Gastrocnemius medialis (tissue), 4 donors: ENCODE results near the gene BAG5. TPM values are rescaled to one million over a fixed set of nuclear protein-coding genes. Genes with fewer than 3 reads are reported as not detected.

ENCODE experiments used
- ATAC-seq, 2 donors: fragments of 150-250 bp; one replicate each; pipeline ENCODE4 v1.9.1; 2016
- DNase-seq, 2 donors: peaks; one replicate each; pipeline ENCODE4 v3.0.0-alpha.2; 2019
- H3K27ac ChIP-seq, 4 donors: fragments of 200-600 bp; sonication (generic); 1 replicate in 1 of 4; 2 replicates in 3 of 4; pipeline ENCODE4 v1.5.1; 2016 to 2018; ENCODE audit warnings: mild to moderate bottlenecking in 2 of 4, moderate library complexity in 1 of 4
- H3K27me3 ChIP-seq, 3 donors: fragments of 200-600 bp; sonication (generic) in 2 of 3; 1 replicate in 1 of 3; 2 replicates in 2 of 3; pipeline versions ENCODE4 v1.5.1 to v1.6.0; 2016 to 2019; ENCODE audit warnings: mild to moderate bottlenecking in 1 of 3, moderate library complexity in 1 of 3
- H3K36me3 ChIP-seq, 2 donors: fragments of 200-600 bp; sonication (generic) in 1 of 2; one replicate each; pipeline ENCODE4 v1.5.1; 2017 to 2018
- H3K4me1 ChIP-seq, 2 donors: fragments of 200-600 bp; sonication (generic) in 1 of 2; one replicate each; pipeline ENCODE4 v1.5.1; 2016 to 2017; ENCODE audit warnings: mild to moderate bottlenecking in 2 of 2
- H3K4me3 ChIP-seq, 4 donors: fragments of 200-600 bp; sonication (generic) in 3 of 4; 1 replicate in 1 of 4; 2 replicates in 3 of 4; pipeline ENCODE4 v1.5.1; 2016 to 2019; ENCODE audit warnings: mild to moderate bottlenecking in 2 of 4
- H3K9me3 ChIP-seq, 3 donors: fragments of 200-600 bp; sonication (generic) in 2 of 3; 1 replicate in 1 of 3; 2 replicates in 2 of 3; pipeline ENCODE4 v1.5.1; 2016 to 2019
- POLR2A ChIP-seq, 2 donors: fragments of 450-650 bp; IDR thresholded peaks; one replicate each; pipeline ENCODE4 v1.6.1; 2017; ENCODE audit warnings: antibody characterized with exemption in 2 of 2, mild to moderate bottlenecking in 2 of 2, moderate library complexity in 2 of 2
- in situ Hi-C, 4 donors: fragments of 200-750 bp; cut with MboI; loops; one replicate each; pipeline versions ENCODE4 v1.15.0 to v1.8.0; 2017; ENCODE audit warnings: low sequenced_read_pairs in 4 of 4
- intact Hi-C: fragments of 100-400 bp; cut with DNase I; formaldehyde crosslinking; loops from one replicate; pipeline ENCODE4 v1.15.1; 2023; ENCODE audit warnings: low total_unique reads
- total RNA-seq, 4 donors: library from RNA; depleted of rRNA; stranded (reverse); fragments of >200 nt; gene quantifications; one replicate each; pipeline versions ENCODE4 v1.1.0 to v1.2.3, GENCODE V29; 2016
- TF ChIP-seq, protein P1 (sequence below), 5 experiments: fragments of 450-650 bp in 3 of 5; fragments of 200-600 bp in 2 of 5; sonication (generic) in 2 of 5; IDR thresholded peaks in 4 of 5; conservative IDR thresholded peaks in 1 of 5; 1 replicate in 4 of 5; 2 replicates in 1 of 5; pipeline ENCODE4 v1.5.1; 2016 to 2019; ENCODE audit warnings: antibody characterized with exemption in 5 of 5, mild to moderate bottlenecking in 3 of 5, moderate library complexity in 3 of 5

BAG5 gene
- total RNA-seq, 4 donors from 2014 or later: 16.9 to 22.6 (median 21.0) TPM

DNA sequence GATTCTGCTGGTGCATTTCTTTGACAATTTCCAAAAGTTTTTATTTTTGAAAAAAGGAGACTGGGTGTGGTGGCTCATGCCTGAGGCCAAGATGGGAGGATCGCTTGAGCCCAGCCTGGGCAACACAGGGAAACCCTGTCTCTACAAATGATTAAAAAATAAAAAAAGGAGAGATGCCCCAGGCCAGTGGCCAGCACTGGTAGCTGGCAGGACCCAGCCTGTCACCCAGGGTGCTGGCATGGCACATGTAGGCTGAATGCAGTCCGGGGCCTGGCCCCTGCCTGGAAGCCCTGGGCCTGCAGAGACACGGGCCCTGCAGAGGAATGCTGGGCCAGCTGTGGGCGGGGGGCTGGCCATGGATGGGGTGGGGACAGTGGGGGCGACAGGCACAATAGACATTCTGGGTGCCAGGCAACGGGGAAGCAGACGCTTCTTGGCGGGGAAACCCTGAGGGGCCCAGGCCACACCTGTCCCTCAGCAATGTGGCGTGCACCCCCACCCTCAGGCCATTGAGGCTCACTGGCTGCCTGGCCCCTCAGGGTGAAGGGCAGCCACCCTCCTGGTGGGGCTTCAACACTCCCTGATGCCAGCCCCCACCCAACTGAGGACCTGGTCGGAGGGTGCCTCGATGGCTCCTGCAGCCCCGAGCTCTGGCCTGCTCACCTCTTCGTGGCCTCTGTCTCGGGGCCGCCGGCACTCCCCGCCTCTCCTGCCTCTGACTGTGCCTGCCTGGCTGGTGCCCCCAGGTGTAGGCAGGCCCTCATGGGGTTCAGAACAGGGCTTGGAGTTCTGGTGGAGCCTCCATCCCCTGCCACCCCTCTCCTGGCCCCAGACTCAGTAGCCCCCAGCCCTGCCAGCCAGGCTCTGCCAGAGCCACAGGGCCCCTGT lies 21.4 kb downstream of the BAG5 start:
- Histone ChIP-seq H3K36me3 (no peaks in the 10 kb centered on the region), H3K27me3 (no peaks in the 10 kb centered on the region), H3K4me1 (peaks cover 28 to 46% of the 10 kb centered on the region in 2 donors), H3K27ac (peak overlapping the region; percentile 36 to 70 (median 48)), H3K4me3 (no peak overlapping the region), H3K9me3 (no peaks in the 10 kb centered on the region)
- no peak for ATAC-seq
- TF ChIP-seq POLR2A (IDR thresholded peaks at IDR 0.05): no peak
- DNase-seq: no peak
- in situ Hi-C loops: no loop called here
- intact Hi-C loops: no loop called here

DNA sequence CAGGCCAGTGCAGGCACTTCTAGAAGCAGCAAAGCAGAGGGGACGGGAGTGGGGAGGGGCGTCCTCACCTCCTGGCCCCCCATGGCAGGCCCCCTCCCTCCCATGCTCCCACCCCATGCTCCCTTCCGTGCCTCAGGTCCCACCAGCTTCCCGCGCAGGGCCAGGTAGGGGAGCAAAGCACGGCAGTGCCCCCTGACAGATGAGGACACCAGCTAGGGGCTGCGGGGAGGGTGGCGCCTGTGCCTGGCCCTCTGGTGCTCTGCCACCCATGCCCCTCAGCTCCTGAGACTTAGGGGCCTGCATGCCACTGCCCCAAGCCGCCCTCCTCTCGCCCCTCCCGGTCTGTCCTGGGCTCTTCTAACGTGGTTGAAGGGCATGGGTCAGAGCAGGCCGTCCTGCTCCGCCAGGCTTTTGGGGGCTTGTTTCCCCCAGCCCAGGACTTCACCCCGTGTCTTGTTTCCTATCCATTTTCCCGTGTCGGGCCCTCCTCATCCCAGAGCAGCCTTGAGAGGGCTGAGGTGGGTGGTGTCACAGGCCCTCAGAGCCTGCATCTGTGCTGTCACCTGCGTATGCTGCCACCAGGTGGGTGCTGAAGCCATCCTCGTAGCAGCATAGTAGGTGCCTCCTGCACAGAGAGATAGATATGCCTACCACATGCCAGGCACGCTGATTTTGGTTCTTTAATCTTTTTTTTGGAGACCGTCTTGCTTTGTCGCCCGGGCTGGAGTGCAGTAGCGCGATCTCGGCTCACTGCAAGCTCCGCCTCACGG lies 23.2 kb downstream of the BAG5 start:
- Histone ChIP-seq H3K4me1 (peaks cover 28 to 44% of the 10 kb centered on the region in 2 donors), H3K4me3 (no peak overlapping the region), H3K27me3 (no peaks in the 10 kb centered on the region), H3K27ac (peak overlapping the region; percentile 54 to 81 (median 66)), H3K9me3 (no peaks in the 10 kb centered on the region), H3K36me3 (peaks cover 0 to 4% of the 10 kb centered on the region in 2 donors)
- TF ChIP-seq, protein P1, sequence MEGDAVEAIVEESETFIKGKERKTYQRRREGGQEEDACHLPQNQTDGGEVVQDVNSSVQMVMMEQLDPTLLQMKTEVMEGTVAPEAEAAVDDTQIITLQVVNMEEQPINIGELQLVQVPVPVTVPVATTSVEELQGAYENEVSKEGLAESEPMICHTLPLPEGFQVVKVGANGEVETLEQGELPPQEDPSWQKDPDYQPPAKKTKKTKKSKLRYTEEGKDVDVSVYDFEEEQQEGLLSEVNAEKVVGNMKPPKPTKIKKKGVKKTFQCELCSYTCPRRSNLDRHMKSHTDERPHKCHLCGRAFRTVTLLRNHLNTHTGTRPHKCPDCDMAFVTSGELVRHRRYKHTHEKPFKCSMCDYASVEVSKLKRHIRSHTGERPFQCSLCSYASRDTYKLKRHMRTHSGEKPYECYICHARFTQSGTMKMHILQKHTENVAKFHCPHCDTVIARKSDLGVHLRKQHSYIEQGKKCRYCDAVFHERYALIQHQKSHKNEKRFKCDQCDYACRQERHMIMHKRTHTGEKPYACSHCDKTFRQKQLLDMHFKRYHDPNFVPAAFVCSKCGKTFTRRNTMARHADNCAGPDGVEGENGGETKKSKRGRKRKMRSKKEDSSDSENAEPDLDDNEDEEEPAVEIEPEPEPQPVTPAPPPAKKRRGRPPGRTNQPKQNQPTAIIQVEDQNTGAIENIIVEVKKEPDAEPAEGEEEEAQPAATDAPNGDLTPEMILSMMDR (IDR thresholded peaks at IDR 0.05 in 4 of 5, conservative IDR thresholded peaks at IDR 0.05 in 1 of 5): no peak
- no peak for TF ChIP-seq POLR2A (IDR thresholded peaks at IDR 0.05)
- in situ Hi-C loops (no loop called here), intact Hi-C loops (no loop called here)
- ATAC-seq: no peak
- DNase-seq: no peak

DNA sequence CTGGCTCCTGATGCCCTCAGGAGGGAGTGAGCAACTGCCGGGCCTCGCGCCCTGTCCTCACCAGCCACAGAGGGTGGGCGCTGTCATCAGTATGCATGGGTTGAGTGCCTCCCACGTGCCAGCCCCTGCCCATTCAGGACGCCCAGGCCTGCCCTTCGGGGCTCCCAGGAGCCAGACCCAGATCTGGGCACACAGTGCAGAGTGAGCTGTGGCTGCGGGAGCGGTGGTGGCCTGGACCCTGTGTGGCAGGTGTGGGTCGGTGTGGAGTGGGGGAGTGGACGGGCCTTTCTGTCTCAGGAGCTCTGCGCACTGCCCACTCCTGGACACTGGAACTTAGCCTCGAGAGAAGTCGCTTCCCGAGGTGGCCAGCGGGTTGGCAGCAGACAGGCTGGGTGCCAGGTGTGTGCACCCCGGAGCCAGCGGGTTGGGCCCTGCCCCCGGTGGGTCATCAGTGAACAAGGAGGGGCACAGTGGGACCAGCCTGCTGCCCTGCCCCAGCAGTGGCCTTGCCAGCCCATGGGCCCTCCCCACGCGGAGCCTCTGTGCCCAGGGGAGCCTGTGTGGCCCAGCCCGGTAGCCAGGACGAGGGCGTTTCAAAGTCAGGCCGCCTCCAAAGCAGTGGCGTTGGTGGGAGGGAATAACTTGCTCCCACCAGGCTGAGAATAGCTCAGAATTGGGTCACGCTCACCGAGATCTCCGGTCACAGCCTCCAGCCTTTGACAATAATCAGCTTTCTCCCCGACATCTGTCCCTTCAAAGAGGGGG lies 24.0 kb downstream of the BAG5 start:
- DNase-seq (no peak), ATAC-seq (peak in 1 of 2 donors; percentile 47)
- H3K4me3 ChIP-seq: no peak overlapping the region
- intact Hi-C loops: no loop called here
- H3K27ac ChIP-seq: peak overlapping the region; percentile 54 to 81 (median 66)
- peaks cover 0 to 11% of the 10 kb centered on the region in 2 donors for H3K36me3 ChIP-seq
- no peak for TF ChIP-seq POLR2A (IDR thresholded peaks at IDR 0.05)
- TF ChIP-seq, protein P1 (IDR thresholded peaks at IDR 0.05 in 4 of 5, conservative IDR thresholded peaks at IDR 0.05 in 1 of 5): no peak
- H3K4me1 ChIP-seq: peaks cover 28 to 36% of the 10 kb centered on the region in 2 donors
- in situ Hi-C loops: no loop called here
- no peaks in the 10 kb centered on the region for H3K9me3 ChIP-seq
- H3K27me3 ChIP-seq: no peaks in the 10 kb centered on the region

DNA sequence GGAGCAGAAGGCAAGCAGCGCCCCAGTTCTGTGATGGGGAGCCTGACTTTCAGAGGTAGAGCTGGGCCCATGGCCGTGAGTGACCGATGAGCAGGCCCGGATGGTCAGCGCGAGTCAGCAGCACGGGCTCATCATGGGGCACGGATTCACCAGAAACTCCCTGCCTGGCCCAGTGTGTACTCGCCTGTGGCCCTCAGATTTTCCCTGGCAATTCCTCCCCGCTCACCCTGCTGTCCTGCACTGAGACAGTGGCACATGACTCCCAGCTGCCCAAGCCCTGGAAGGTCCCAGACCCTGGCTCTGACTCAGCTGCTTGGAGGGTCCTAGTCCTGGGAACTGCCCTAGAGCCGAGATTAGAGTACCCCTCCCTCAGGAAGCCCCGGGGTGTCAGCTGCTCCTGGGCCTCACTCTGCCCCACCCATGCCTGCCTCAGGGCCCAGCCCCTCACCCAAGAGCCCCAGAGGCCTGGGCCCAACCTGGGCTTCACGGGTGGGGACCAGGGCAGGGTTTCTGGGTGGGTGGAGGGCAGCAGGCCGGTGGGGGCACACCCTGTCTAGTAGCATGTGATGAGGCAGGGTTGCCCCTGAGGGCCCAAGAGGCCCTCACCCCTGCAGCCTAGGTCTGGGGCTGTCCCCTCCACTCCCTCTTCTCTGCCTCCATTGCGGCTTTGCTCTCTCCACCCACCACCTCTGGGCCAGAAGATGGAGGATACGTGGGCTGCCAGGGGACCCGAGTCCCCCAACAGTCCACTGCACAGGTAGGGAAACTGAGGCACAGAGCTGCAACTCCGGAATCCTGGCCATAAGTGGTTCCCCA lies 25.1 kb downstream of the BAG5 start:
- ATAC-seq (no peak), DNase-seq (no peak)
- TF ChIP-seq, protein P1 (IDR thresholded peaks at IDR 0.05 in 4 of 5, conservative IDR thresholded peaks at IDR 0.05 in 1 of 5): no peak
- no peak for TF ChIP-seq POLR2A (IDR thresholded peaks at IDR 0.05)
- peaks cover 24 to 25% of the 10 kb centered on the region in 2 donors for H3K4me1 ChIP-seq
- H3K9me3 ChIP-seq: no peaks in the 10 kb centered on the region
- intact Hi-C loops: no loop called here
- H3K27me3 ChIP-seq: no peaks in the 10 kb centered on the region
- H3K4me3 ChIP-seq: no peak overlapping the region
- H3K36me3 ChIP-seq: peaks cover 0 to 20% of the 10 kb centered on the region in 2 donors
- in situ Hi-C loops: no loop called here
- H3K27ac ChIP-seq: peak overlapping the region; percentile 23 to 81 (median 47)
